Esophagus muscularis mucosa (tissue), 3 donors: ENCODE measurements around the gene RBMS3.

Experiments
- CTCF ChIP-seq, 3 experiments: fragments of 200-600 bp in 2 of 3; fragments of 450-650 bp in 1 of 3; sonication (generic) in 2 of 3; IDR thresholded peaks; one replicate each; pipeline ENCODE4 v1.5.1; 2017 to 2019; ENCODE audit warnings: antibody characterized with exemption in 3 of 3, mild to moderate bottlenecking in 2 of 3, moderate library complexity in 1 of 3
- POLR2A ChIP-seq: fragments of 450-650 bp; IDR thresholded peaks from one replicate; pipeline ENCODE4 v1.6.1; 2017; ENCODE audit warnings: antibody characterized with exemption, moderate library complexity, mild to moderate bottlenecking, low read depth
- POLR2AphosphoS5 ChIP-seq, 2 donors: sonication (generic); formaldehyde crosslinking; IDR thresholded peaks; one replicate each; pipeline ENCODE4 v1.6.1; 2017; ENCODE audit warnings: antibody characterized with exemption in 2 of 2

GRCh38 chr3:29555590-29555989 lies 274.7 kb downstream of the RBMS3 start:
- TF ChIP-seq POLR2A = no peak
- TF ChIP-seq CTCF (IDR thresholded peaks at IDR 0.05) = no peak
- no peak for TF ChIP-seq POLR2AphosphoS5 (IDR thresholded peaks at IDR 0.05)
